Renal pelvis (tissue), 4 donors: Measurements from ENCODE around the gene TENT5A. TPM values are rescaled to one million over a fixed set of nuclear protein-coding genes. Genes with fewer than 3 reads are reported as not detected.

ENCODE experiments used
- DNase-seq: peaks from one replicate; pipeline ENCODE4 v3.0.0-alpha.2; 2013
- polyA plus RNA-seq, 3 donors: library from polyadenylated mRNA; unstranded; fragments of 120-200 nt; gene quantifications; one replicate each; pipeline ENCODE4 v1.2.1, GENCODE V29; 2013; ENCODE audit not compliant: insufficient read length in 3 of 3

TENT5A gene
- polyA plus RNA-seq, 3 donors, result 3.7 to 5.3 (median 4.3) TPM

- DNase-seq, result no peak
Measured at GRCh38 chr6:81720427-81720826, 32.1 kb downstream of the TENT5A start.

GRCh38 chr6:81718126-81718525, 34.4 kb downstream of the TENT5A start:
- DNase-seq, result no peak

DNA sequence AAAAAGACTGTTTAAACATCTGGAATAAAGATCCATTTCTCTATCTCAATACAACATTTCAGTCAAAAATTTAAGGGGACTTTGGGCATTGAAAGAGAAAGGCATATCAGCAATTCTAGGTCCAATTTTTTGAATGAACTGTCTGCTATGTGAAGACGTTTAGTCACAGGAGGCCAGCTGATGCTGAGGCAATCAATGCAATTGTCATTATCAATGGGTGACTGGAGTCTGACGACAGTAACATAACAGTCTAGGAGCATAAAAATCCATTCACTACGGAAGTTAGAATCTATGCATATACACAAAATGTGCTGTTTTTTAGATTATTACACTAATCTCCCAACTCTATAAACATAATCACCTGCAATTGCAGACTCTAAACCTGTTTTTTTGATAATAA, 37.8 kb downstream of the TENT5A start:
- no peak for DNase-seq

DNA sequence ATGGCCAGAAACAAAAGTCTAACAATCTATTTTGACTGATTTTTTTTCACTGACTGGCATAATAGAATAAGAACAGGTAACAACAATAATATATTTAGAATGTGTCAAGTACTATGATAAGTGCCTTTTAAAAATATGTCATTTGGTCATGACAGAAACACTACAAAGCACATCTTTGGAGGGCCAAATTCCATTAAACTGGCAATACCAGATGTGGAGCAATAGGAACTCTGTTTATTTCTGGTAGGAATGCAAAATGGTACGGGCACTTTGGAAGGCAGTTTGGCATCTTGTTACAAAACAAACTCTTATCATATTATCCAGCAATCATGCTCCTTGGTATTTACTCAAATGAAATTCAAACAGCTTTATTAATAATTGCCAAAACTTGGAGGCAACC, 39.3 kb downstream of the TENT5A start:
- no peak for DNase-seq

GRCh38 chr6:81708113-81708699, 44.3 kb downstream of the TENT5A start:
- no peak for DNase-seq

DNA sequence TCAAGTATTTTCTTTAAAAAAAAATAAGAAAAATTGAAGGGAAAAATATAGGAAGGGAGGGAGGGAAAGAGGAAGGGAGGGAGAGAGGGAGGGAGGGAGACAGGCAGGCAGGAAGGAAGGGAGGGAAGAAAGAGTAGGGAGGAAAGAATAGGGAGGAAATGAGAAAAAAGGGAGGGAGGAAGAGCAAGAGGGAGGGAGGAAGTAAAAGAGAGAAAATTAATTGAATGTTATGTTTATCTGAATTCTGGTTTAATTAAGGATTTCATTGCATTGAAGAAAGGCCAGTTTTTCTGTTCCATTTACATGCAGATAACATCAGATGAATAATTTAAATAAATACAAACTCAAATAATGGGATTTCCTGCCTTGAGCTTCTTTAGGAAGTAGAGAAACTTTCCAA, 47.8 kb downstream of the TENT5A start:
- DNase-seq, result no peak

- DNase-seq, result no peak
Measured at GRCh38 chr6:81700414-81700813, 52.1 kb downstream of the TENT5A start.

- no peak for DNase-seq
Measured at GRCh38 chr6:81697559-81697958, 54.9 kb downstream of the TENT5A start.

- no peak for DNase-seq
Measured at GRCh38 chr6:81696524-81696923, 56.0 kb downstream of the TENT5A start.
